SK-N-SH (cell line): ENCODE measurements around the gene SRF. TPM values are rescaled to one million over a fixed set of nuclear protein-coding genes. Genes with fewer than 3 reads are reported as not detected.

Experiments
- CTCF ChIA-PET: fragments of 300-600, 350-600 bp; formaldehyde crosslinking; extraction: SDS; loops from one replicate; lab custom pipeline; 2021; lab: Yijun Ruan, JAX
- POLR2A ChIA-PET: fragments of 350-600 bp; sonication (Branson Sonifier 250); formaldehyde crosslinking; extraction: SDS; loops from one replicate; lab custom pipeline; 2020; ENCODE audit warnings: antibody characterized with exemption, inconsistent platforms; lab: Yijun Ruan, JAX
- DNase-seq: peaks from one replicate; pipeline ENCODE4 v3.0.0; 2012
- H2AFZ ChIP-seq: fragments of 200-600 bp; sonication (generic); 2 replicates; pipeline ENCODE4 v1.8.1; 2016; ENCODE audit warnings: antibody characterized with exemption, mild to moderate bottlenecking, low read depth
- H3F3A ChIP-seq: fragments of 200-600 bp; sonication (generic); replicated peaks from 2 replicates; pipeline ENCODE3; 2016; ENCODE audit warnings: antibody characterized with exemption, mild to moderate bottlenecking; ENCODE audit not compliant: insufficient read depth
- H3K27ac ChIP-seq, 2 experiments: fragments of 200-500 bp in 1 of 2; fragments of 200-600 bp in 1 of 2; sonication (Bioruptor generic) in 1 of 2; sonication (generic), shearing (Covaris generic) in 1 of 2; 2 replicates each; pipeline versions ENCODE4 v1.5.1 to v1.6.1; 2014 to 2016; ENCODE audit warnings: low read depth in 2 of 2, inconsistent platforms in 1 of 2, low read length in 1 of 2, mild to moderate bottlenecking in 1 of 2, mixed read lengths in 1 of 2
- H3K27me3 ChIP-seq: fragments of 200-600 bp; sonication (generic), shearing (Covaris generic); 2 replicates; pipeline ENCODE4 v1.6.1; 2016; ENCODE audit warnings: mixed run types; ENCODE audit not compliant: insufficient read depth
- H3K36me3 ChIP-seq, 2 experiments: fragments of 200-500 bp in 1 of 2; fragments of 200-600 bp in 1 of 2; sonication (Bioruptor generic) in 1 of 2; sonication (generic) in 1 of 2; replicated peaks in 1 of 2; 2 replicates each; pipeline versions ENCODE3 to v1.5.1; 2014 to 2016; ENCODE audit warnings: low read length in 1 of 2, mild to moderate bottlenecking in 1 of 2; ENCODE audit not compliant: insufficient read depth in 2 of 2, control insufficient read depth in 1 of 2
- H3K4me1 ChIP-seq, 2 experiments: fragments of 200-500 bp in 1 of 2; fragments of 200-600 bp in 1 of 2; sonication (Bioruptor generic) in 1 of 2; sonication (generic), shearing (Covaris generic) in 1 of 2; 2 replicates each; pipeline versions ENCODE4 v1.5.1 to v1.6.1; 2014 to 2016; ENCODE audit warnings: low read depth in 1 of 2, low read length in 1 of 2, mixed run types in 1 of 2; ENCODE audit not compliant: insufficient read depth in 2 of 2, control insufficient read depth in 1 of 2
- H3K4me2 ChIP-seq: fragments of 200-600 bp; sonication (generic), shearing (Covaris generic); 2 replicates; pipeline ENCODE4 v1.6.1; 2017; ENCODE audit warnings: mixed run types
- H3K4me3 ChIP-seq, 2 experiments: fragments of 200-500 bp in 1 of 2; fragments of 200-600 bp in 1 of 2; sonication (Bioruptor generic) in 1 of 2; sonication (generic), shearing (Covaris generic) in 1 of 2; 2 replicates each; pipeline versions ENCODE4 v1.5.1 to v1.8.1; 2014 to 2016; ENCODE audit warnings: low read depth in 2 of 2, inconsistent platforms in 1 of 2, low read length in 1 of 2, mild to moderate bottlenecking in 1 of 2, mixed read lengths in 1 of 2, moderate library complexity in 1 of 2
- H3K79me2 ChIP-seq: fragments of 200-600 bp; sonication (generic); 2 replicates; pipeline ENCODE4 v1.8.1; 2017; ENCODE audit warnings: mild to moderate bottlenecking; ENCODE audit not compliant: insufficient read depth
- H3K9ac ChIP-seq: fragments of 200-600 bp; sonication (generic); 2 replicates; pipeline ENCODE4 v1.6.1; 2017; ENCODE audit warnings: mixed run types
- H3K9me2 ChIP-seq: fragments of 200-600 bp; sonication (generic); 2 replicates; pipeline ENCODE4 v1.6.1; 2017; ENCODE audit warnings: mixed run types
- H3K9me3 ChIP-seq: fragments of 200-600 bp; sonication (generic); 2 replicates; pipeline ENCODE4 v1.6.1; 2017; ENCODE audit warnings: mixed run types, mild to moderate bottlenecking, moderate library complexity
- H4K20me1 ChIP-seq: fragments of 200-600 bp; sonication (generic); 2 replicates; pipeline ENCODE4 v1.6.1; 2017; ENCODE audit warnings: mild to moderate bottlenecking, mixed run types; ENCODE audit not compliant: insufficient read depth
- GABPA ChIP-seq: IDR thresholded peaks from 2 replicates; pipeline ENCODE4 v1.4.0; 2012; ENCODE audit warnings: low read depth, mild to moderate bottlenecking
- MXI1 ChIP-seq: IDR thresholded peaks from 2 replicates; pipeline ENCODE4 v1.6.1; 2012; ENCODE audit warnings: mild to moderate bottlenecking, low read depth, low read length, improper control_type of control experiment
- NFIC ChIP-seq: IDR thresholded peaks from 2 replicates; pipeline ENCODE4 v1.4.0; 2012; ENCODE audit warnings: borderline replicate concordance
- NRF1 ChIP-seq: IDR thresholded peaks from 2 replicates; pipeline ENCODE4 v1.6.1; 2012; ENCODE audit warnings: low read depth, mild to moderate bottlenecking, low read length
- RAD21 ChIP-seq: IDR thresholded peaks from 2 replicates; pipeline ENCODE4 v1.6.1; 2012; ENCODE audit warnings: mild to moderate bottlenecking, low read length
- SIN3A ChIP-seq: IDR thresholded peaks from 2 replicates; pipeline ENCODE4 v1.6.1; 2012; ENCODE audit warnings: low read depth, mild to moderate bottlenecking, low read length, moderate library complexity, borderline replicate concordance
- TAF1 ChIP-seq: IDR thresholded peaks from 2 replicates; pipeline ENCODE4 v1.6.1; 2012; ENCODE audit warnings: low read depth, mild to moderate bottlenecking, low read length, moderate library complexity, borderline replicate concordance
- TEAD4 ChIP-seq: IDR thresholded peaks from 2 replicates; pipeline ENCODE4 v1.4.0; 2012; ENCODE audit warnings: mild to moderate bottlenecking, borderline replicate concordance; ENCODE audit not compliant: insufficient read depth
- WGBS: methylation state at CpG from one replicate; pipeline ENCODE4 v1.1.6; 2017; ENCODE audit warnings: low lambda C conversion rate; 5-methylcytosine and 5-hydroxymethylcytosine counted together
- polyA plus RNA-seq, 3 experiments: library from polyadenylated mRNA; depleted of rRNA; stranded (reverse); fragments of >200 nt; gene quantifications; 2 replicates each; pipeline ENCODE4 v1.2.3, GENCODE V29; 2012
- TF ChIP-seq, protein P1 (sequence below): IDR thresholded peaks from 2 replicates; pipeline ENCODE4; 2012
- TF ChIP-seq, protein P2 (sequence below): IDR thresholded peaks from 2 replicates; pipeline ENCODE4 v1.4.0; 2012; ENCODE audit warnings: low read depth, borderline replicate concordance

SRF gene
- polyA plus RNA-seq, 1 of the 3 experiments (the other 2 are of a cell fraction), result 31.7 TPM

DNA sequence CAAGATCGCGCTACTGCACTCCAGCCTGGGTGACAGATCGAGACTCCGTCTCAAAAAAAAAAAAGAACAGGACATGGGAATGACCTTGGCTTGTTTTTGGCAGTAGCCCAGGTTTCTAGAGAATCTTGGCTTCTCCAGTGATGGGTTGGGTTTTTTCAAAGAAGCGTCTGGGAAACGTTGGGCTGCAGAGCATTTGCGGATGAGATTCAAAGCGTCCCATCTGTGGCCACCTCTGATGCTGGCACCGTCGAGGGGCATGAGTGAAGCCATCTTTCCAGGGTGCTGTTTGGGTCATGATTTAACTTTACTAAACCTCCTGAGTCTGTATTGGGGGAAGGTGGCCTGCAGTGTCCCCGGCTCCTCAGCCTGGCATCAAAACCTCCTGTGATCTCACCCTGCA lies 43.2 kb upstream of the SRF start:
- peaks cover 42 to 55% of the 10 kb centered on the region in 2 experiments for H3K4me1 ChIP-seq
- H3K9me3 ChIP-seq, result no peaks in the 10 kb centered on the region
- WGBS, result 43% methylated on average over 10 of the region's 11 CpGs
- H3F3A ChIP-seq, result peaks cover 15% of the 10 kb centered on the region
- peaks cover 47% of the 10 kb centered on the region for H3K79me2 ChIP-seq
- TF ChIP-seq NRF1, result no peak
- TF ChIP-seq NFIC, result peak; percentile 49; the same call in 1 of the 2 replicates
- TF ChIP-seq, all 33 proteins: peak for 1
- Histone ChIP-seq H3K9me2 (no peaks in the 10 kb centered on the region), H4K20me1 (no peaks in the 10 kb centered on the region), H3K9ac (no peak overlapping the region), H2AFZ (no peak overlapping the region), H3K27ac (peak overlapping the region; percentile 40 to 99; a peak in 3 of 4 replicates), H3K36me3 (peaks cover 1 to 13% of the 10 kb centered on the region in 2 experiments), H3K4me3 (no peak overlapping the region), H3K27me3 (no peaks in the 10 kb centered on the region), H3K4me2 (no peak overlapping the region)
- ChIA-PET POLR2A (no interaction called here), CTCF (interaction anchor here (1.9 to 4.6 kb wide), 4 partner anchors 15 to 57 kb away, joined by 5 to 56 read pairs (median 30); partner anchors contain the start of gene PTK7)
- no peak for DNase-seq

DNA sequence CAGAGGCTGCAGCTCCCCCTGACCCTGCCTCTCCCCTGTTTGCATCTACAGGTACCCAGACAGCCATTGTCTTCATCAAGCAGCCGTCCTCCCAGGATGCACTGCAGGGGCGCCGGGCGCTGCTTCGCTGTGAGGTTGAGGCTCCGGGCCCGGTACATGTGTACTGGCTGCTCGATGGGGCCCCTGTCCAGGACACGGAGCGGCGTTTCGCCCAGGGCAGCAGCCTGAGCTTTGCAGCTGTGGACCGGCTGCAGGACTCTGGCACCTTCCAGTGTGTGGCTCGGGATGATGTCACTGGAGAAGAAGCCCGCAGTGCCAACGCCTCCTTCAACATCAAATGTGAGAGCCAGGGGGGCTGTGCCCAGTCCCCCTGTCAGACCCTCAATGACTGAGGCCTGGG lies 42.1 kb upstream of the SRF start:
- WGBS, result 100% methylated on average over 5 of the region's 16 CpGs
- Histone ChIP-seq H3K9me3 (no peaks in the 10 kb centered on the region), H3K4me3 (no peak overlapping the region), H3K27ac (peak overlapping the region; percentile 75 to 99), H3F3A (peaks cover 11% of the 10 kb centered on the region), H3K27me3 (no peaks in the 10 kb centered on the region), H3K9ac (no peak overlapping the region), H3K9me2 (no peaks in the 10 kb centered on the region), H4K20me1 (no peaks in the 10 kb centered on the region), H3K79me2 (peaks cover 38% of the 10 kb centered on the region), H3K36me3 (peaks cover 10 to 14% of the 10 kb centered on the region in 2 experiments), H3K4me1 (peaks cover 32 to 45% of the 10 kb centered on the region in 2 experiments), H2AFZ (no peak overlapping the region), H3K4me2 (0 out of 2 replicates have a peak overlapping the region, but pooled peaks have one; percentile 18)
- no peak for TF ChIP-seq GABPA
- TF ChIP-seq, protein P1, sequence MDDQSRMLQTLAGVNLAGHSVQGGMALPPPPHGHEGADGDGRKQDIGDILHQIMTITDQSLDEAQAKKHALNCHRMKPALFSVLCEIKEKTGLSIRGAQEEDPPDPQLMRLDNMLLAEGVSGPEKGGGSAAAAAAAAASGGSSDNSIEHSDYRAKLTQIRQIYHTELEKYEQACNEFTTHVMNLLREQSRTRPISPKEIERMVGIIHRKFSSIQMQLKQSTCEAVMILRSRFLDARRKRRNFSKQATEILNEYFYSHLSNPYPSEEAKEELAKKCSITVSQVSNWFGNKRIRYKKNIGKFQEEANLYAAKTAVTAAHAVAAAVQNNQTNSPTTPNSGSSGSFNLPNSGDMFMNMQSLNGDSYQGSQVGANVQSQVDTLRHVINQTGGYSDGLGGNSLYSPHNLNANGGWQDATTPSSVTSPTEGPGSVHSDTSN, result no peak
- TF ChIP-seq NRF1, result no peak
- no peak for TF ChIP-seq MXI1
- no peak for TF ChIP-seq RAD21
- no peak for TF ChIP-seq SIN3A
- TF ChIP-seq TAF1, result no peak
- no peak for TF ChIP-seq TEAD4
- TF ChIP-seq, protein P2, sequence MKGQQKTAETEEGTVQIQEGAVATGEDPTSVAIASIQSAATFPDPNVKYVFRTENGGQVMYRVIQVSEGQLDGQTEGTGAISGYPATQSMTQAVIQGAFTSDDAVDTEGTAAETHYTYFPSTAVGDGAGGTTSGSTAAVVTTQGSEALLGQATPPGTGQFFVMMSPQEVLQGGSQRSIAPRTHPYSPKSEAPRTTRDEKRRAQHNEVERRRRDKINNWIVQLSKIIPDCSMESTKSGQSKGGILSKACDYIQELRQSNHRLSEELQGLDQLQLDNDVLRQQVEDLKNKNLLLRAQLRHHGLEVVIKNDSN, result no peak
- no peak for DNase-seq
- POLR2A ChIA-PET, result interaction anchor here (0.6 to 1.6 kb wide), 2 partner anchors 52 to 186 kb away, joined by 4 read pairs; partner anchors contain the start of gene PTK7
- CTCF ChIA-PET, result interaction anchor here (0.7 to 4.6 kb wide), 15 partner anchors 10 to 97 kb away, joined by 3 to 56 read pairs (median 6); partner anchors contain the start of genes CUL7 and PTK7
